ENCODE results near the gene TTLL10. TPM values are rescaled to one million over a fixed set of nuclear protein-coding genes. Genes with fewer than 3 reads are reported as not detected.

TTLL10 gene
- polyA plus RNA-seq, 2 of the 4 experiments (the other 2 are of a cell fraction) = not detected

DNA sequence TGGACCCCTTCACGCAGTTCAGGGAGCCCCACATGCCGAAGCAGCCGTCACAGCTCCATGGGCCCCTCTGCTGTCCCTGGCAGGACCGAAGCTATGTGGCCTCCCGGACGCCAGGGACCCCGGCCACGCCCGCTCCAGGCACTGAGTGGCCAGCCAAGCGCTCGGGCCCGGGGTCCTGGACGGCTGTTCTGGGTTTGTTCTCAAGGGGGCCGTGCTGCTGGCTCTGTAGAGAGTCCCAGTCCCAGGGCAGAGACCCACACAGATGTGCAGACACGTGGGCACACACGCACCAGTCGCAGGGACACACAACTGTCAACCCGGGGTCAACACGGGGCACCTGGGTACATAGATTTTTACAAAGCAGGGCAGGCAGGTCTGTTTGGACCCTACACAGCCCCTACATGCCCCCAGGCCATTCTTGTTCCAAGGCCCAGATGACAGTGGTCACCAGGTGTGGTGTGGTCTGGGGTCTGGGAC is 65.1 kb downstream of the TTLL10 start:
- no peak for ATAC-seq
- CTCF ChIA-PET = interaction anchor here (0.6 to 9.4 kb wide), 5 partner anchors 33 to 254 kb away, joined by 3 to 46 read pairs (median 3); no protein-coding TSS in a partner anchor

GRCh38 chr1:1239227-1239613 is 65.5 kb downstream of the TTLL10 start:
- Histone ChIP-seq H3K4me2 (no peak overlapping the region), H3K9me3 (no peaks in the 10 kb centered on the region), H3K4me3 (no peak overlapping the region), H3K4me1 (peaks cover 27% of the 10 kb centered on the region), H3K27ac (0 out of 6 replicates have a peak overlapping the region, but pooled peaks of 1 of the 2 experiments have one; percentile 2)
- ChIA-PET POLR2A (interaction anchor here (0.9 kb wide), 1 partner anchor 22 kb away, joined by 4 read pairs; no protein-coding TSS in a partner anchor), CTCF (interaction anchor here (0.6 to 9.4 kb wide), 4 partner anchors 117 to 301 kb away, joined by 3 to 46 read pairs (median 3); no protein-coding TSS in a partner anchor)
- DNase-seq (ENCODE audit: low read depth in 1 of 2, low spot score in 1 of 2) (no peak), ATAC-seq (no peak), FAIRE-seq (no peak)
- no peak for TF ChIP-seq KDM5A (IDR thresholded peaks at IDR 0.05)
- no peak for TF ChIP-seq NFE2L2 (conservative IDR thresholded peaks at IDR 0.05; ENCODE audit: low read length)
- TF ChIP-seq JUNB (IDR thresholded peaks at IDR 0.05) = no peak
- no peak for TF ChIP-seq EP300 (IDR thresholded peaks at IDR 0.05)
- no peak for TF ChIP-seq CBX8 (IDR thresholded peaks at IDR 0.05)
- TF ChIP-seq ZSCAN20 (CRISPR knock-in tag; IDR thresholded peaks at IDR 0.05) = no peak
- TF ChIP-seq RAD21 (conservative IDR thresholded peaks at IDR 0.05 in 1 of 2, IDR thresholded peaks at IDR 0.05 in 1 of 2) = no peak
- no peak for TF ChIP-seq HEYL (CRISPR knock-in tag; IDR thresholded peaks at IDR 0.05)
- no peak for TF ChIP-seq REST (IDR thresholded peaks at IDR 0.05)
- TF ChIP-seq POLR2AphosphoS2 (conservative IDR thresholded peaks at IDR 0.05; ENCODE audit: low read length) = no peak
- no peak for TF ChIP-seq MAFK (IDR thresholded peaks at IDR 0.05; ENCODE audit: partially characterized antibody)
- 100% methylated on average over 2 of the region's 15 CpGs for WGBS (ENCODE audit: missing lambda C conversion rate)

More for the DNA sequence above, 65.1 kb downstream of the TTLL10 start:
- POLR2A ChIA-PET = interaction anchor here (0.9 kb wide), 1 partner anchor 22 kb away, joined by 4 read pairs; no protein-coding TSS in a partner anchor
- no peak overlapping the region for H3K27ac ChIP-seq
- 81% methylated on average over 4 of the region's 19 CpGs for WGBS (ENCODE audit: missing lambda C conversion rate)
- H3K4me2 ChIP-seq = no peak overlapping the region
- H3K4me3 ChIP-seq = no peak overlapping the region
- no peaks in the 10 kb centered on the region for H3K9me3 ChIP-seq
- no peak for DNase-seq (ENCODE audit: low read depth in 1 of 2, low spot score in 1 of 2)
- no peak for FAIRE-seq
- H3K4me1 ChIP-seq = peaks cover 27% of the 10 kb centered on the region
- no peak for TF ChIP-seq CEBPB (IDR thresholded peaks at IDR 0.05)
- TF ChIP-seq MYC (IDR thresholded peaks at IDR 0.05; ENCODE audit: borderline replicate concordance, low read length) = no peak
- TF ChIP-seq FOSB (CRISPR knock-in tag; IDR thresholded peaks at IDR 0.05) = no peak
- TF ChIP-seq POLR2A (IDR thresholded peaks at IDR 0.05; ENCODE audit: low read length) = no peak
- TF ChIP-seq, protein P1, sequence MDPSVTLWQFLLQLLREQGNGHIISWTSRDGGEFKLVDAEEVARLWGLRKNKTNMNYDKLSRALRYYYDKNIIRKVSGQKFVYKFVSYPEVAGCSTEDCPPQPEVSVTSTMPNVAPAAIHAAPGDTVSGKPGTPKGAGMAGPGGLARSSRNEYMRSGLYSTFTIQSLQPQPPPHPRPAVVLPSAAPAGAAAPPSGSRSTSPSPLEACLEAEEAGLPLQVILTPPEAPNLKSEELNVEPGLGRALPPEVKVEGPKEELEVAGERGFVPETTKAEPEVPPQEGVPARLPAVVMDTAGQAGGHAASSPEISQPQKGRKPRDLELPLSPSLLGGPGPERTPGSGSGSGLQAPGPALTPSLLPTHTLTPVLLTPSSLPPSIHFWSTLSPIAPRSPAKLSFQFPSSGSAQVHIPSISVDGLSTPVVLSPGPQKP (IDR thresholded peaks at IDR 0.05; ENCODE audit: low read depth, low read length) = no peak
- TF ChIP-seq CBX8 (IDR thresholded peaks at IDR 0.05) = no peak
- no peak for TF ChIP-seq HEYL (CRISPR knock-in tag; IDR thresholded peaks at IDR 0.05)
- TF ChIP-seq RNF2 (IDR thresholded peaks at IDR 0.05; ENCODE audit: borderline replicate concordance, low read depth) = no peak
- no peak for TF ChIP-seq GATA3 (IDR thresholded peaks at IDR 0.05; ENCODE audit: borderline replicate concordance)
- no peak for TF ChIP-seq EHMT2 (IDR thresholded peaks at IDR 0.05; ENCODE audit: low read depth)
- no peak for TF ChIP-seq NPAS2 (CRISPR knock-in tag; IDR thresholded peaks at IDR 0.05; ENCODE audit: borderline replicate concordance)
- TF ChIP-seq HDAC2 (IDR thresholded peaks at IDR 0.05) = no peak
- TF ChIP-seq HES2 (IDR thresholded peaks at IDR 0.05) = no peak
- TF ChIP-seq NR3C1 (IDR thresholded peaks at IDR 0.05) = no peak
- TF ChIP-seq, protein P2, sequence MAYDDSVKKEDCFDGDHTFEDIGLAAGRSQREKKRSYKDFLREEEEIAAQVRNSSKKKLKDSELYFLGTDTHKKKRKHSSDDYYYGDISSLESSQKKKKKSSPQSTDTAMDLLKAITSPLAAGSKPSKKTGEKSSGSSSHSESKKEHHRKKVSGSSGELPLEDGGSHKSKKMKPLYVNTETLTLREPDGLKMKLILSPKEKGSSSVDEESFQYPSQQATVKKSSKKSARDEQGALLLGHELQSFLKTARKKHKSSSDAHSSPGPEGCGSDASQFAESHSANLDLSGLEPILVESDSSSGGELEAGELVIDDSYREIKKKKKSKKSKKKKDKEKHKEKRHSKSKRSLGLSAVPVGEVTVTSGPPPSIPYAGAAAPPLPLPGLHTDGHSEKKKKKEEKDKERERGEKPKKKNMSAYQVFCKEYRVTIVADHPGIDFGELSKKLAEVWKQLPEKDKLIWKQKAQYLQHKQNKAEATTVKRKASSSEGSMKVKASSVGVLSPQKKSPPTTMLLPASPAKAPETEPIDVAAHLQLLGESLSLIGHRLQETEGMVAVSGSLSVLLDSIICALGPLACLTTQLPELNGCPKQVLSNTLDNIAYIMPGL (CRISPR knock-in tag; IDR thresholded peaks at IDR 0.05; ENCODE audit: borderline replicate concordance) = no peak
- no peak for TF ChIP-seq FOXS1 (CRISPR knock-in tag; IDR thresholded peaks at IDR 0.05)
- no peak for TF ChIP-seq ATOH8 (CRISPR knock-in tag; IDR thresholded peaks at IDR 0.05; ENCODE audit: low read depth)
- no peak for TF ChIP-seq HOXB13 (CRISPR knock-in tag; IDR thresholded peaks at IDR 0.05; ENCODE audit: low read depth)
